HG02623 (cell line): ENCODE results near the gene TUBGCP6.
A peak's percentile ranks its signal among the peaks of the same experiment; 100 is the strongest.

Experiments
- ATAC-seq: cut with Tn5 transposase; IDR thresholded peaks from one replicate; pipeline ENCODE4 v1.9.1; 2021; ENCODE audit warnings: moderate library complexity; ENCODE audit not compliant: unreplicated experiment

The TUBGCP6 gene

GRCh38 chr22:50244420-50245213 lies at the start of gene TUBGCP6:
TSS of gene TUBGCP6 (minus strand) at chr22:50245023. CDS start at chr22:50244459, 564 bp downstream.
- ATAC-seq, result peak; percentile 75

GRCh38 chr22:50294319-50294656 lies 49.5 kb upstream of the TUBGCP6 start:
- no peak for ATAC-seq

GRCh38 chr22:50293441-50294318 lies 48.9 kb upstream of the TUBGCP6 start:
- ATAC-seq, result no peak

GRCh38 chr22:50292643-50293440 lies 48.0 kb upstream of the TUBGCP6 start:
- ATAC-seq, result no peak

- ATAC-seq, result no peak
Measured at GRCh38 chr22:50289942-50290630, 45.3 kb upstream of the TUBGCP6 start.

- no peak for ATAC-seq
Measured at GRCh38 chr22:50289151-50289941, 44.5 kb upstream of the TUBGCP6 start.

- ATAC-seq, result no peak
Measured at GRCh38 chr22:50287731-50288130, 42.9 kb upstream of the TUBGCP6 start.

GRCh38 chr22:50286701-50287318 lies 42.0 kb upstream of the TUBGCP6 start:
- no peak for ATAC-seq

- no peak for ATAC-seq
Measured at GRCh38 chr22:50286275-50286674, 41.5 kb upstream of the TUBGCP6 start.

GRCh38 chr22:50285568-50286229 lies 40.9 kb upstream of the TUBGCP6 start:
- no peak for ATAC-seq

GRCh38 chr22:50284479-50284878 lies 39.7 kb upstream of the TUBGCP6 start:
- ATAC-seq, result no peak

- no peak for ATAC-seq
Measured at GRCh38 chr22:50283821-50284220, 39.0 kb upstream of the TUBGCP6 start.

GRCh38 chr22:50282361-50283155 lies 37.7 kb upstream of the TUBGCP6 start:
- no peak for ATAC-seq

GRCh38 chr22:50281957-50282356 lies 37.1 kb upstream of the TUBGCP6 start:
- ATAC-seq, result no peak

- no peak for ATAC-seq
Measured at GRCh38 chr22:50281384-50281760, 36.5 kb upstream of the TUBGCP6 start.

GRCh38 chr22:50280708-50281383 lies 36.0 kb upstream of the TUBGCP6 start:
- no peak for ATAC-seq

GRCh38 chr22:50280022-50280707 lies 35.3 kb upstream of the TUBGCP6 start:
- ATAC-seq, result no peak
